ENCODE measurements around the gene CDKAL1.

Gene CDKAL1

GRCh38 chr6:20684474-20684873 lies 150.2 kb downstream of the CDKAL1 start:
- DNase-seq: no peak

DNA sequence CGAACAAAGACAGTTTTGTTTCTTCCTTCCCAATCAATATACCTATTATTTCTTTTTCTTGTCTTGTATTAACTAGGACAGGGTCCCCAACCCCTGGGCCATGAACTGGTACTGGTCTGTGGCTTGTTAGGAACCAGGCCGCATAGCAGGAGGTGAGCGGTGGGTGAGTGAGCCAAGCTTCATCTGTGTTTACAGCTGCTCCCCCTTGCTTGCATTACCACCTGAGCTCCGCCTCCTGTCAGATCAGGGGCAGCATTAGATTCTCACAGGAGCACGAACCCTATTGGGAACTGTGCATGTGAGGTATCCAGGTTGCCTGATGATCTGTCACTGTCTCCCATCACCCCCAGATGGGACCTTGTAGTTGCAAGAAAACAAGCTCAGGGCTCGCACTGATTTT lies 151.9 kb downstream of the CDKAL1 start:
- no peak for DNase-seq

DNA sequence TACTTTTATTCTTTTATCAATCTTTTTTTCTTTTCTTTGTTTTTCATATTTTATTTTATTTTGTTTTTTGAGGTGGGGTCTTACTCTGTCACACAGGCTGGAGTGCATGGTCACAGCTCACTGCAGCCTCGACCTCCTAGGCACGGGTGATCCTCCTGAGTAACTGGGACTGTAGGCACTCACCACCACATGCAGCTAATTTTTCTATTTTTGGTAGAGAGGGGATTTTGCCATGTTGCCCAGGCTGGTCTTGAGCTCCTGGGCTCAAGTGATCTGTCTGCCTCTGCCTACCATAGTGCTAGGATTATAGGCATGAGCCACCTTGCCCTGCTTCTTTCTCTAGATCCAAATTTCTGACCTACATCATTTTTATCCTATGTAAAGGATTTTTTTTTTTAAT lies 153.2 kb downstream of the CDKAL1 start:
- no peak for DNase-seq

- no peak for DNase-seq
Measured at GRCh38 chr6:20688710-20689500, 154.6 kb downstream of the CDKAL1 start.

GRCh38 chr6:20691185-20691584 lies 156.9 kb downstream of the CDKAL1 start:
- no peak for DNase-seq

GRCh38 chr6:20692023-20692422 lies 157.8 kb downstream of the CDKAL1 start:
- no peak for DNase-seq

DNA sequence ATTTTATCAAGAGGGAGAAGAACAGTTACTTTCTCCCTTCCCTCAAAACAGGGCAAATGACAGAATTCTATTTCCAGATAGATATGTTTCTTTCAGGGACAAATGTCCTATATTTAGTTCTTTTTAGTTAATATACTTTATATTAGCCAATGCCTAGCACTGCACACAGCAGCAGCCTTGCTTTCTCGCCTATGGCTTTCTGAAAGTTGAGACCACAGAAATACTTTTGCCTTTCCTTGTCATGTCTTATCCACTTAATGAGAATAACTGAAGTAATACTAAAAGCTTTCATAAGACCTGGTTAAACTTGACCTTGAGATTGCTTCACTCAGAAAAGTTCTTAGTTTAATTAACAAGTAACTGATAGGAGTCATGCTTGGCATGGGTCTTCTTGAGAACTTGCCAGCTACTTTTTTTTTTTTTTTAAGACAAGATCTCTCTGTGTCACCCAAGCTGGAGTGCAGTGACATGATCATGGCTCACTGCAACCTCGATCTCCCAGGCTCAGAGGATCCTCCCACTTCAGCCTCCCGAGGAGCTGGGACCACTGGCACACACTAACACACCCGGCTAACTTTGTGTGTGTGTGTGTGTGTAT lies 159.3 kb downstream of the CDKAL1 start:
- no peak for DNase-seq

GRCh38 chr6:20696676-20697075 lies 162.4 kb downstream of the CDKAL1 start:
- no peak for DNase-seq

- DNase-seq: no peak
Measured at GRCh38 chr6:20698675-20699074, 164.4 kb downstream of the CDKAL1 start.

DNA sequence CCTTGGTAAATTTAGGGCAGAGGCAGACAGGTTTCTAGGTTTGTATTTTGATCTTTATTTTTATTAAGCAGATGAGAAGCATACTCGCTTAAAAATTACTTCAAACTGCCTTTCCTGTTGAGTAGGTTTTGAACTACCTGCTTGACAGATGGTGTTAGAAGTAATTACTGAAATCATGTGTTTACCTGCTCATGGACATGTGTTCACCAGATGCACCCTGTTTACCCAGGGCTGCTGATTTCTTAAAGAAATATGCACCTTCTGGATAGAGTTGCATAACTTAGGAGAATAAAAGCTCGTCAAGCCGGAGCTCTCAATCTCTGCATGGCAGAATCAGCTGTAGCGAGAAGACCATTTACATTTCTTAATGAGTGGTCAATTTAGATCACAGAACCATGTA lies 165.1 kb downstream of the CDKAL1 start:
- DNase-seq: no peak

DNA sequence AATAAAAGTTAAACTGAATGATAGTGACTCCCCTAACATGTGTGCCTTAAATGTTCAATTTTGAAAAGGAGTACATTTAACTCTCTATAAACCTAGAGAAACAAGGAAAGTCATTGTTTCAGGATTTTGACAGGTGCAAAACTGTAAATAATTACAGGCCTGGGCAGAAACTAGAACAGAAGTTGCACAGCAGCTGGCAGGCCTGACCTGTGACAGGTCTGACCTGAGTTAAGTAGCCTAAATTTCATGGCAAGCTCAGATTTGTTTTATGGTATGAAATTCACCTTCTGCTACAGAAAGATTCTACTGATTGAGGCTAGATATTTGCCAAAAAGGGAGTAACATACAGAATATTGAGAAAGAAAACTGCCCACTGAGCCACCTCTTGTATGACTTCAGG lies 166.1 kb downstream of the CDKAL1 start:
- DNase-seq: no peak

- no peak for DNase-seq
Measured at GRCh38 chr6:20702366-20702765, 168.1 kb downstream of the CDKAL1 start.

DNA sequence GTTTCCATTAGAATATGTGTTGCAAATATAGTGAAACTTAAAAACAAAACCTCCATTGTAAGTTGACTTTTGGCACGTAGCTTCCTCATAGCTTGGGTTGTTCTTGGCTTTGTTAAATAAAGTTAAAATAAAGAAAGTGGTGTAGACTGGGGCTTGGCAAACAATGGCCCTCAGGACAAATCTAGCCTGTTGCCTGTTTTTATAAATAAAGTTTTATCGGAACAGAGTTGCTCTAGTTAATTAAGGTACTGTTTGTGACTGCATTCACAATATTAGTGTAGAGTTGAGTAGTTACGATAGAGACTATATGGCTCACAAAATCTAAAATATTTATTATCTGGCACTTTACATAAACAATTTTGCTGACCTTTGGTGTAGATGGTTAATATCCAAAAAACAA lies 168.8 kb downstream of the CDKAL1 start:
- no peak for DNase-seq

GRCh38 chr6:20704325-20705025 lies 170.2 kb downstream of the CDKAL1 start:
- no peak for DNase-seq

GRCh38 chr6:20705741-20706140 lies 171.5 kb downstream of the CDKAL1 start:
- no peak for DNase-seq

GRCh38 chr6:20706238-20706938 lies 172.1 kb downstream of the CDKAL1 start:
- no peak for DNase-seq

- no peak for DNase-seq
Measured at GRCh38 chr6:20706939-20707485, 172.8 kb downstream of the CDKAL1 start.

DNA sequence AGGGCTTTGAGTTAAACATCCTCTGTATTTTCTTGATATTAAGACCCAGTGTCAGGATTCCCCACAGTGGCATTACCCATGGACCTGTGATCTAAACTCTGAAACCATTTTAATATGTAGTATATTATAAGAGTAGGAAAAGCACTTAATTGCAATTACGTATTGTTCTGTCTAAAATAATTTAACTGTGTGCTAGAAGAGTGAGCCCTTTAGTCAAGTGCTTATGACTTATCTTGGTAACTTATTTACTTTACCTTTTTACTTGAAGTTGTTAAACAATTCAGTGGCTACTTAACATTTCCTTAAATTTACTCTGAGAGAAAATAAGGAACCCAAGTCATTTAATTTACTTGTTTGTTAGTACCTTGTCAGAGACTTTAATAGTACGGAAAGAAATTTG lies 173.6 kb downstream of the CDKAL1 start:
- DNase-seq: no peak

DNA sequence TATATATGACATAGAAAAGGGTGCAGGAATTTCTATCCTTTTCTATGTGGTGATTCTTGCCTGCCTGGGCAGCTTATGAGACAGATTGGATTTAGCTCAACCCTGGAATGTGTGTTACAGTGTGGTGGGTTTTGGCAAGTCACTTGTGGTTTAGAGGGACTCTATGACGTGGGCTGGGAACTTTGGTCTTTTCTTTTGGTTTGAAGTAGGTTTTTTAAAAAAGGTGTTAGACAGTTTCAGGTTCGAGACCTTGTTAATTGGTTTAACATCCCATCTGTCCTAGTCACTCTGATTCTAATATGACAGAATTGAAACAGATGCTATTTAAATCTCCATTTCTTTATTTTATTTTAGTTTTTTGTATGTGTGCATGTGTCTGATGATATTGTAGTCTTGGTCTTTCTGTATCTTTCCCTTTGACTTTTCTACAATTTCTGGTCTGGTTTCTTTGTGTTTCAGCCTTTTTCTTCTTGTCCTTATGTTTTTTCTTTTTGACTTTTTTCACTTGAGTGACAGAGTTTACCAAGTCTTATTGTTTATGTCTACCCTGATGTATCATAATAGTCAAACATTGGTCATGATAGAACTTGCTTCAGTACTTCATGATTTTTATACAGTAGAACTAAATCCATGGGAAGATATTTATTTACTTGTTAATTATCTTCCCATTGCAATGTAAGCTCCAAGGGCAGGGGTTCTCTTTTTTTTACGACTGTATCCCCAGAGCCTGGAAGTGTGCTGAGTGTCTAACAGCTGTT lies 174.3 kb downstream of the CDKAL1 start:
- no peak for DNase-seq

- DNase-seq: no peak
Measured at GRCh38 chr6:20709451-20709850, 175.2 kb downstream of the CDKAL1 start.

- DNase-seq: no peak
Measured at GRCh38 chr6:20710341-20710740, 176.1 kb downstream of the CDKAL1 start.

DNA sequence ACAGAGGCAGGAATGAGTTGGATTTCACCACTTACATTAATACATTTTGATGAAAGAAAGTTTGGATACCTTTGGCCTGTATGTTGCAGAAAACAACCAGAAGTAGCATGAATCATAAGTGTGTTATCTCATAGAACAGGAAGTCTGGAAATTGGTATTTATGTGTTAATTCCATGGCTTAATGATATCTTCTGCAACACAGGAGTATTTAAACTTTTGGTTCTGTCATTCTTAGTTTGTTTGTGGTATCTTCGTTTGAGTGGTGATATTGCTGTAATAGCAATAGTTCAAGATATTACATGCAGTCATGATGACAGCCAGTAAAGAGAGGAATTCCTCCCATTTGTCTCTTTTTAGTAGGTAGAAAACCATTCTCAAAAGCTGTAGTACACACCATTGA lies 177.3 kb downstream of the CDKAL1 start:
- DNase-seq: no peak
